ENCODE results near the gene TLCD4.
"Not testable (repeated sequence)": the region's sequence is repeated elsewhere in the genome, so short reads cannot be mapped to it uniquely, and the experiment has no call there.

The TLCD4 gene

DNA sequence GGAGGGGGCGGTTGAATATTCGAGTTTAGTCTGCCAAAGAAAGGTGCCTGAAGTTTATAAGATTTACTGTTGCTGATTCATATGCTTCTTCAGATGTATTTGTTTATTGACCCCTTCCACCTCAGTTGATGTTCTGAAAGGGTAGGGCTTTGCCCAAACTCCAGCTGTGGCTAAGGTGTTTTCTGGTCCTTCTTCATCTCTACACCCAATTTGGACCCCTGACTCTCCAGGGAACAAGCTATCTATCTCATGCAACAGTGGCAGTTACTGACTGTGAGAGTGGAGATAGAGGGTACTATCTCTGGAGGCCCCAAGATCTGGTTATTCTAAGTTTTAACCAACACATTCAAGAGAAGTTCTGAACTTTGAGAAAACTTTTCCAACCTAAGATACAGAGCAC lies 31.8 kb upstream of the TLCD4 start:
- H3K4me3 ChIP-seq (ENCODE audit: low read length) = no peak overlapping the region
- TF ChIP-seq ZNF274 (IDR thresholded peaks at IDR 0.05; ENCODE audit: low read depth, low read length) = no peak

DNA sequence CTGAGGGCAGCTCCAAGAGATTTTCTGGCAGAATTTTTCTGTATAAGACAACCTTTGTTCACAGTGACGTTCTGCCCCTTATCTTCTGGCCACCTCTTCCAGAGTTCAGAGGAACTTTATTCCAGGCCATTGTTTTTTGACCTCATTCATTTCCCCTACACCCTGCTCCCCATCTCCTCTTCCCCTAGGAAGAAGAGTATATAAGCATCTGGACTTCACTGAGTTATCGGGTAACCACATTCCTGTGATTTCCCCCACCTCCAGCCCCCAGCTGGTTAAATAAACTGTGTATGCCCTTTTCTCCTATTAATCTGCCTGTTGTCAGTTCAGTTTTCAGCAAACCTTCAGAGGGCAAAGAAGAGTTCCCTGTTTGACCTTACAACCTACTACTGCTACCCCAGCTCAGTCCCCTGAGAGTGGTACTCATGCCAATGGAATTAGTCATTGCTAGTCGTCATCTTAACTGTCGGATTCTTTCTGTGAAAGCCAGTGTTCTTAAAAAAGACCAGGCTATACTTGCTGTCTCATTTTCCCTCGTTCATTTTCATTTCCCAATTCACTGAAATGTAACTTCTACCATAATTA lies 30.1 kb upstream of the TLCD4 start:
- no peak overlapping the region for H3K4me3 ChIP-seq (ENCODE audit: low read length)
- TF ChIP-seq ZNF274 (IDR thresholded peaks at IDR 0.05; ENCODE audit: low read depth, low read length) = no peak

DNA sequence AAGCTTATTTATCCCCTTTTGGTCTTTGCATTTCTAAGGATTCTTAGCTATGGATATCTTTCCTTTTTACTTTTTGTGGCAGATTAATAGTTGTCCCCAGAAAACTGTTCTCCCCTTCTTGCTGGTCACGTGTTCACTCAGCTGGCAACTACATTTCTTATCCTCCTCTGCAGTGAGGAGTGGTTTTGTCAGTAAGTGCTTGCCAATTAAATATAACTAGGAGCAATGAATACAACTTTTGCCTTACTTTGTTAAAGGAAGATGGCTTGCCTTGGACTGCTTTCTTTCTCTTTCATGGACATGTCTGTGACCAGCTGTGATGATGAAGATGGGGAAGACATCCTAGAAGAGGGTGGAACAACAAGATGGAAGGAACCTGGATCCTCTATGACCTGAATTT lies 28.9 kb upstream of the TLCD4 start:
- no peak overlapping the region for H3K4me3 ChIP-seq (ENCODE audit: low read length)
- TF ChIP-seq ZNF274 (IDR thresholded peaks at IDR 0.05; ENCODE audit: low read depth, low read length) = no peak

DNA sequence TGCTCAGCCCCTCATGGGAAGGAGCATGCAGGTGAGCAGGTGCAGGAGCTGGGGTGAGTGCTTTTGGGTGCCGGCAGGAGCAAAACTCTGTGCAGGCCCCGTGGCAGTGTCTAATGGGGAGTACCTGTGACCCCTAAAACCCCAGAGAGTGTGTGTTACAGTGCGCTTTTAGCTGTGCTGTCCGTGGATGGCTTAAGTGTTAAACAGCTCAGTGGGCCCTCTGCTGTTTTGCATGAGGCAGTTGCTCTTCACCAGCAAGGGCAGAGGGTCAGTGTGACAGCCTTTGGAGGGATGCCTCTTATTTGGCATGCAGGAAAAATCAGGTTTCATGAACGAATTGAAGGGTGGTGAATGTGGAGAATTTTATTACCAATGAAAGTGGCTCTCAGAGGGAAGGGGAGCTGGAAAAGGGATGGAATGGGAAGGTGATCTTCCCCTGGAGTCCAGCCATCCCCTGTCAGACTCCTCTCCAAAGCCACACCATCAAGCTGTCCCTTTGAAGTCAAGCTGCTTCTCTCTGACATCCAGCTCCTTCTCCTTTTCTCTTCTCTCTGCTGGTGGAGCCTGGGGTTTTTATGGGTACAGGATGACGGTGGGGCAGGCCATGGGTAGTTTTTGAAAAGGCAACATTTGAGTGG lies 27.4 kb upstream of the TLCD4 start:
- H3K4me3 ChIP-seq (ENCODE audit: low read length) = no peak overlapping the region
- TF ChIP-seq ZNF274 (IDR thresholded peaks at IDR 0.05; ENCODE audit: low read depth, low read length) = no peak

DNA sequence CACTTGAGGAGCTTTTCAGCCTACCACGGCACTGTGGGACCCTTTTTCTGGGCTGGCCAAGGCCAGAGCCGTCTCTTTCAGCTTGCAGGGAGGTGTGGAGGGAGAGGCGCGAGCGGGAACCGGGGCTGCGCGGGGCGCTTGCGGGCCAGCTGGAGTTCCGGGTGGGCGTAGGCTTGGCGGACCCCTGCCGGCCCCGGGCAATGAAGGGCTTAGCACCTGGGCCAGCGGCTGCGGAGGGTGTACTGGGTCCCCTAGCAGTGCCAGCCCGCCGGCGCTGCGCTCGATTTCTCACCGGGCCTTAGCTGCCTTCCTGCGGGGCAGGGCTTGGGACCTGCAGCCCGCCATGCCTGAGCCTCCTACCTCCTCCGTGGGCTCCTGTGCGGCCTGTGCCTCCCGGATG lies 25.9 kb upstream of the TLCD4 start:
- not testable (repeated sequence) for H3K4me3 ChIP-seq (ENCODE audit: low read length)

DNA sequence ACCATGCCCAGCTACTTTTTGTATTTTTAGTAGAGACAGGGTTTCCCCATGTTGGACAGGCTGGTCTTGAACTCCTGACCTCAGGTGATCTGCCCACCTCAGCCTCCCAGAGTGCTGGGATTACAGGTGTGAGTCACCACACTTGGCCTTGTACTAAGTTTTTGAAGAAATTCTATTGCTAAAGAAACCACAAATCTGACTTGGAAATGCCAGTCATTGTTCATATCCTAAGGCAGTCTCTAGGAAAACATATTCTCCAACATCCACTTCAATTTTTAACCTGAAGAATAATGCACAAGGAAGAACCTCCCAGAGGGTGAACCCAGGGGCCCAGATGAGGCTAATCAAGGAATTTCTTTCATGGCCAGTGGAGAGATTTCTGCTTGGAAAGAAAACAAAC lies 24.3 kb upstream of the TLCD4 start:
- H3K4me3 ChIP-seq (ENCODE audit: low read length) = not testable (repeated sequence)

DNA sequence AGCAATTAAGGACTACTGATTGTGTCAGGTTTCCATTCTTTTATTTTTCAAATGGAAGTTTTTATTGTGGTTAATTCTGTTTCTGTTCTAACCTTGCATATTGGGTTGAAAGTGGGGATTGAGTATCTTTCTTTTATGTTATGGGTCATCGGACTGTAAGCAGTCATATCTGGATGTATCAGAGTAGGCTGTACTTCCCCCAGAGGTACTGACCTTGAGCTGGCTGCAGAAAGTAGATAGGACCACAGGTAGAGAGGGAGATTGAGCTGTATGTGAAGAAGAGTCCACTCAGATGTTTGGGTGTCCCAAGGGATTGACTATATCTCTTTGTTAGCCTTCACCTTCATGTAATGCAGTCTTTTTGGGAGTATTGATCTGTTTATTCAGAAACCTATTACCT lies 23.9 kb upstream of the TLCD4 start:
- no peak for TF ChIP-seq ZNF274 (IDR thresholded peaks at IDR 0.05; ENCODE audit: low read depth, low read length)

DNA sequence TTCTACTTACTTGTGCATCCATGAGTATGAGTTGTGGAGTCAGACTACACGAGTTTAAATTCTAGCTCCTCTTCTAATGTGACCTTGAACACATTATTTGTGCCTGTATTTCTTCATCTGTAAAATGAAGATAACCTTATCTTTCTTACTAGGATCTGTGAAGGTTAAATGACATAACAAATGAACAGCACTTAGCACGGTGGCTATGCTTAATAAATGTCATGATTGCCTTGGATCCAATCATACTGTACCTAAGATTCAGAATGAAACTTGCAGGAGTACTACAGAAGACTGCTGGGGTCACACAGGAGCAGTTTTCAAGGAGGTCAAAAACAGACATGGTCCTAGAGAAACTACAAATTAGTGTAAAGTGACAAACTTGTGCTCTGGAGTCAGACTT lies 22.2 kb upstream of the TLCD4 start:
- TF ChIP-seq ZNF274 (IDR thresholded peaks at IDR 0.05; ENCODE audit: low read depth, low read length) = no peak
- H3K4me3 ChIP-seq (ENCODE audit: low read length) = no peak overlapping the region

More for the DNA sequence above, 23.9 kb upstream of the TLCD4 start:
- no peak overlapping the region for H3K4me3 ChIP-seq (ENCODE audit: low read length)

DNA sequence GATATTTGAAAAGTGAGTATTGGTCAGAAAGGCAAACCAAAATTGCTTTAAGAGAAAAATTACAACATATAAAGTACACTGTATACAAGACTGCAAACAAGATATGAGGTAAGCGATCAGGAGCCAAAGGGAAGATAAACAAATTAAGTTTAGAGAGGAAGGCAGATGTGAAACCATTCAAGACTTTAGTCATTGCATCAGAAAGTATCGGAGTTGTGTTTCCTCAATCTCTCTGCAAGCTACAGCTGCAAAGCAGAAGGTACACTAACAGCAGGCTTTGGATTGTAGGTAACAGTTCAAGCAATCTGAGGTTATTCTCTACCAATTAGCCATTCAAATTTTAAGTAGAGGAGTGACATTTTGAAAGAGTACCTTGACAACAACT lies 21.3 kb upstream of the TLCD4 start:
- no peak overlapping the region for H3K4me3 ChIP-seq (ENCODE audit: low read length)
- TF ChIP-seq ZNF274 (IDR thresholded peaks at IDR 0.05; ENCODE audit: low read depth, low read length) = no peak

DNA sequence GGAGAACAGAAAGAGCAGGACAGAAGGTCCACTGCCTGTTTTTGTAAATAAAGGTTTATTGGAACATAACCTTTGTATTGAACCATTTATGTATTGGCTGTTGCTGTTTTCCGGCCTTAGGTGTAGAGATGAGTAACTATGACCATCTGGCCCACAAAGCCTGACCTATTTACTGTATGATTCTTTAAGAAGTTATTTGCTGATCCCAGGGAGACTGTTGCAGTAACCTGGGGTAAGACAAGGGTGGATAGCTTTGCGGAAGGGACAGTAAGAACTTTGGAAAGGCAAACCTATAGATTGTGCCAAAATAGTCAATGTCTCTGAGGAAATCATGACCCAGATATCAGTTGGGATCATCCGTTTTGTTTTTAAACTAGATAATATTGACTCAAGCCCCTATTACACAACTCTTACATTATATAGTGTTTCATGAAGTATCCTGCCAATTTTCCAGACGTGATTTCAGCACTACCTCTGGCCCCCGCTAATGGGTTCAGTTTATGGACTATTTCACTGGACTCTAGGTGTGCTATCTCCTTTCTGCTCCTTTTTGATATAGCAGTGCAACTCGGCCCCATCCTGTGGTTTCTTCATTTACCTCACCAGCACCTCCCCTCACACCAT lies 20.8 kb upstream of the TLCD4 start:
- no peak for TF ChIP-seq ZNF274 (IDR thresholded peaks at IDR 0.05; ENCODE audit: low read depth, low read length)
- H3K4me3 ChIP-seq (ENCODE audit: low read length) = no peak overlapping the region

DNA sequence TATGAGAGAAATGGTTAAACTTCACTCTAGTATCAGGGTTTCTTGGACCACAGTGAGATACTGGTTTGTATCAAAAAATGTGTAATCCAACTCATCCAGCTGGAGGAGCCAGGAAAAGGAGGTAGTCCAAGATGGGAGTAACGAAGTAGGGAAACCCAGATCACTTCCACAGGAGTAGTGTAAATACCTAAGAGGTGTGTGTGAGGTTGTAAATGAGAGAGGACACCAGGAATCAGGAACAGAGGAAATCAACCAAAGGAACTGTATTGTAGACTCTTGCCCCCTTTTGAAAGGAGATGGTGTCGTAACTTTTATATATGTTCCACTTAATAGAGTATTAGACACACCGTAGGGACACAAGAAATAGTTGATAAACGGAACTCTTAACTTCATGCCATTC lies 19.7 kb upstream of the TLCD4 start:
- no peak for TF ChIP-seq ZNF274 (IDR thresholded peaks at IDR 0.05; ENCODE audit: low read depth, low read length)
- no peak overlapping the region for H3K4me3 ChIP-seq (ENCODE audit: low read length)

DNA sequence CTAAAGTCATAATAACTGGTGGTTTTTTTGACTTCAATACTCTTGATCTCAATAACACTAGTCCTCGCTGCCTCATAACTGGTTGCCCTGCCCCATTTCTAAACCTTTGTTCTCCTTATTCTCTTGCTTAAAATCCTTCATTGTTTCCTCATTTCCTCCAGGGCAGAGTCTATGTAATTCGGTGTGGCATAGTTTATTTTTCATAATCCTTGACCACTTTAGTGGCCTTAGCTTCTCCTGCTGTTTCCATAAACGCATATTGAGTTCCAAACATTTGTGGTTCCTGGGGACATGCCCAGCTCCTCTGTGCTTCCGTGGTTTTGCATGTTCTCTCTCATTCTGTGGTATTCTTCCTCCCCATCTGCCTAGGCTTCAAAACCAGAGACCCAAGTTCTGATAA lies 19.0 kb upstream of the TLCD4 start:
- no peak overlapping the region for H3K4me3 ChIP-seq (ENCODE audit: low read length)
- no peak for TF ChIP-seq ZNF274 (IDR thresholded peaks at IDR 0.05; ENCODE audit: low read depth, low read length)

DNA sequence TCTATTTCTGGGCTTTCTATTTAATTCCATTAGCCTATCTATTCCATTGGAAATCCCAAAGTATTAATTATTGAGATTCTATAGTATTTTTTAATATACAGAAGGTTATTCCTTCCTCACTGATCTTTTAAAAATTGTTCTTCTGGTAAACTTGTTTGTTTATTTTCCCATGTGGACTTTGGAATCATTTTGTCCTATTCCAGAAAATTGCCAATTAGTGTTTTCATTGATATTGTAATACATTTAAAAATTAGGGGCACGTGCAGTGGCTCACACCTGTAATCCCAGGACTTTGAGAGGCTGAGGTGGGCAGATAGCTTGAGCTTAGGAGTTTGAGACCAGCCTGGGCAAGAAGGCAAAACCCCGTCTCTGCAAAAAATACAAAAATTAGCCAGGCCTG lies 8.4 kb upstream of the TLCD4 start:
- no peak for TF ChIP-seq ZNF274 (IDR thresholded peaks at IDR 0.05; ENCODE audit: low read depth, low read length)

DNA sequence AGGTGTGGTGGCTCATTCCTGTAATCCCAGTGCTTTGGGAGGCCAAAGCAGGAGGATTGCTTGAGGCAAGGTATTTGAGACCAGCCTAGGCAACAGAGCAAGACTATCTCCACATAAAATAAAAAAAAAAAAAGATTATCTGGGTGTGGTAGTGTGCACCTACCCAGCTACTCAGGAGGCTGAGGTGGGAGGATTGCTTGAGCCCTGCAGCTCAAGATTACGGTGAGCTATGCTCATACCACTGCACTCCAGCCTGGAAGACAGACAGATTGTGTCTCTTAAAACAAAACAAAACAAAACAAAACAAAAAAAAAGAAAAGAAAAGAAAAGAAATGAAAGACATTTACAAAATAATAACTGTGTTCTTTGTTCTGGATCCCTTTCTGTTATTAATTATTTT lies 6.1 kb upstream of the TLCD4 start:
- TF ChIP-seq ZNF274 (IDR thresholded peaks at IDR 0.05; ENCODE audit: low read depth, low read length) = no peak
- no peak overlapping the region for H3K4me3 ChIP-seq (ENCODE audit: low read length)

More for the DNA sequence above, 8.4 kb upstream of the TLCD4 start:
- no peak overlapping the region for H3K4me3 ChIP-seq (ENCODE audit: low read length)

DNA sequence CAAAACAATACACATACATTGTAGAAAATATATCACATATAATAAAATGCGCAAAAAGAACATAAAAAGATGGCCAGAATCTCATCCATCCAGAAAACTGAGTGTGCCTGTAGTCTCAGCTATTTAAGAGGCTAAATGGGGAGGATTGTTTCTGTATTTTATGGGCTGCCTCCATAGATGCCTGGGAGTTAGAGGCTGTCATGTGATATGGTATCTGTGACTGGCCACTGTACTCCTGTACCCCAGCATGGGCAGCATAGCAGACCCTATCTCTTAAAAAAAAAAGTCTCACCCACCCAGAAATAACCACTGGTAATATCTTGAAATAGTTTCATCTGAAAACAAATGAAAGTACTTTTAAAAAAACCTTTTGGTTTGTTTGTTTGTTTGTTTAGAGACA lies 3.5 kb upstream of the TLCD4 start:
- H3K4me3 ChIP-seq (ENCODE audit: low read length) = no peak overlapping the region
- TF ChIP-seq ZNF274 (IDR thresholded peaks at IDR 0.05; ENCODE audit: low read depth, low read length) = no peak

DNA sequence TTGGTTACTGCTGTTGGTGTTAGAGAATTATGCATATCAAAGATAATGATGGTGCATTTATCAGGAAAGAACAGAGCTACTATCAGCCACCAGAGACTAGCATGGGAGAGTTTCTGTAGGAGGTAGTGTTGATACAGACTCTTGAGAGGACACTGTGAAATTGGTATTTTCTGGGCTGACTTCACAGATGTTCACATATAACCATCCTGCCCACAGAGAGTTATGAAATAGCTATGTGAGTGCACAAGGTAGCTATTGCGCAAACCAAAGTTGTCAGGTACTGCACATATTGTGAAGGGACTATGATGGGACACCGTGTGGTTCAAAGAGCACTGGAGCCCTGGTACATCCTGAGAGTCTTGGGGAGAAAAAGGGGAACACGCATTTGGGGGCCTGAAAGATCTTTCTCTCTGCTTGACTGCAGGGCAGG lies 1.4 kb upstream of the TLCD4 start:
- no peak overlapping the region for H3K4me3 ChIP-seq (ENCODE audit: low read length)
- no peak for TF ChIP-seq ZNF274 (IDR thresholded peaks at IDR 0.05; ENCODE audit: low read depth, low read length)
